ENCODE data around the gene EXD3. TPM values are rescaled to one million over a fixed set of nuclear protein-coding genes. Genes with fewer than 3 reads are reported as not detected.

Gene EXD3
- total RNA-seq, 1 experiment from 2014 or later = 15.3 TPM

DNA sequence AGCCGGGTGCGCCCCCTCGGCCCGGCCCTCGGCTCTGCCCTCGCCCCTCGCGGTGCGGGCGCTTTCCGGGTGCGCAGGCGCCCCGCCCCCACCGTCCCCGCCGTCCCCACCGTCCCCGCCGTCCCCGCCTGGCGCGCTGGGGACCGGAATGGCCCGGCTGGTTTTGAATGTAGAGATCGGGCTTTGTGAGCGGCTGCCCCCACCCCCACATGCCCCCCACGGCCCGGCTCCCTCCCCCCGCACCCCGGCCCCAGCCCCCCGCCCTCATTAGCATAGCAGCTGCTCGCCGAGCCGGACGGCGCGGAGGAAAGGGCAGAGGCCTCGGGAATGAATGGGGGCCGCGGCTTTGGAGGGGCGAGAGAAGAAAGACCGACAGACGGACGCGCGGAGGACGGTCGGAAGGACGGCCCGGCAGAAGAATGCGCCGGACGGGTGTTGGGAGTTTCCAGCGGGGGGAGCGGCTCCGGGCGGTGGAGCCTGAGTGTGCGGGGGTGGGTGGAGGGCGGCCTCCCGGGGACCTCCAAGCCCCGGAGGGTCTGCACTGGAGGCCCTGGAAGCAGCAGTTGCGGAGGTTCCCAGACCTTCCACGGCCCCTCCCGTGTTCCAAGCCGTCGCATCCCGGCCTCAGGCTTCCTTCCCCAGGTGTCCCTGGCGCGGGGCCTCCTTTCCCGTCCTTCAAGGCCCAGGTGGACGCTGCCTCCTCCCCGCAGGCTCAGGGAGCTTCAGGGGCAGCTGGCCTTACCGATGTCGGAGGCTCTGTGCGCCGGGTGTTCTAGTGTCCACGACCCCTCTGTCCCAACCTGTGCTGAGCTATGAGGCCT, 126.9 kb downstream of the EXD3 start:
- no CpG with 5 or more reads among the region's 78 CpGs for WGBS (ENCODE audit: extremely low coverage, insufficient read length, low lambda C conversion rate)
- Histone ChIP-seq H2BK20ac (ENCODE audit: low read depth, low read length, poor library complexity, severe bottlenecking) (no peak overlapping the region), H3K4me2 (ENCODE audit: insufficient read depth, insufficient read length, low read length) (peak overlapping the region; percentile 20), H4K5ac (ENCODE audit: insufficient read length, low read depth, low read length) (no peak overlapping the region), H3T11ph (ENCODE audit: low read length) (no peak overlapping the region), H2BK15ac (ENCODE audit: low read depth, low read length) (no peak overlapping the region), H3K9ac (ENCODE audit: extremely low read depth, insufficient read length, low read length) (no peak overlapping the region), H4K20me1 (ENCODE audit: control insufficient read depth, insufficient read depth, insufficient read length) (no peaks in the 10 kb centered on the region), H3K18ac (ENCODE audit: insufficient read length, low read depth, low read length) (no peak overlapping the region), H3K4ac (ENCODE audit: low read depth, low read length) (no peak overlapping the region), H3K9me3 (ENCODE audit: control insufficient read depth, low read depth, low read length) (no peaks in the 10 kb centered on the region), H3K79me2 (ENCODE audit: insufficient read depth, low read length) (no peaks in the 10 kb centered on the region), H3K4me1 (ENCODE audit: insufficient read depth, low read length) (peaks cover 5% of the 10 kb centered on the region; the same call in 1 of the 2 replicates), H4K91ac (ENCODE audit: insufficient read length, low read depth, low read length) (no peak overlapping the region), H3K56ac (ENCODE audit: insufficient read length, low read depth, low read length) (no peak overlapping the region), H2BK5ac (ENCODE audit: insufficient read length, low read length) (no peak overlapping the region), H3K14ac (ENCODE audit: insufficient read depth, low read length) (0 out of 2 replicates have a peak overlapping the region, but pooled peaks have one; percentile 45), H2BK12ac (ENCODE audit: insufficient read length, low read depth, low read length) (no peak overlapping the region), H3K23ac (ENCODE audit: insufficient read length, low read depth, low read length) (no peak overlapping the region), H3K27ac (ENCODE audit: insufficient read length, low read depth, low read length) (no peak overlapping the region), H3K27me3 (ENCODE audit: insufficient read depth, low read length) (peaks cover 5% of the 10 kb centered on the region; the same call in 1 of the 2 replicates), H2BK120ac (ENCODE audit: low read depth, low read length, poor library complexity, severe bottlenecking) (no peak overlapping the region), H3K79me1 (ENCODE audit: insufficient read depth, low read depth, low read length, poor library complexity, severe bottlenecking) (no peaks in the 10 kb centered on the region), H3K23me2 (ENCODE audit: insufficient read length, low read depth, low read length, poor library complexity, severe bottlenecking) (peaks cover 7% of the 10 kb centered on the region), H2AFZ (ENCODE audit: low read length) (no peak overlapping the region), H4K8ac (replicated peaks; ENCODE audit: insufficient read length, low read depth, low read length) (no peak overlapping the region), H2AK5ac (ENCODE audit: insufficient read length, low read length) (no peak overlapping the region)
- Mint-ChIP-seq H3K4me1 (peaks cover 32 to 40% of the 10 kb centered on the region in 2 experiments), H3K4me3 (peak overlapping the region; percentile 53 to 76), H3K27me3 (ENCODE audit: low read depth) (peaks cover 48% of the 10 kb centered on the region), H3K27ac (no peak overlapping the region), H3K36me3 (ENCODE audit: insufficient read depth in 1 of 3, low read depth in 3 of 3) (peaks cover 0 to 5% (median 3%) of the 10 kb centered on the region in 3 experiments; a peak in 4 of 7 replicates), H3K9me3 (peaks cover 3 to 9% of the 10 kb centered on the region in 2 experiments)
- TF ChIP-seq, protein P1, sequence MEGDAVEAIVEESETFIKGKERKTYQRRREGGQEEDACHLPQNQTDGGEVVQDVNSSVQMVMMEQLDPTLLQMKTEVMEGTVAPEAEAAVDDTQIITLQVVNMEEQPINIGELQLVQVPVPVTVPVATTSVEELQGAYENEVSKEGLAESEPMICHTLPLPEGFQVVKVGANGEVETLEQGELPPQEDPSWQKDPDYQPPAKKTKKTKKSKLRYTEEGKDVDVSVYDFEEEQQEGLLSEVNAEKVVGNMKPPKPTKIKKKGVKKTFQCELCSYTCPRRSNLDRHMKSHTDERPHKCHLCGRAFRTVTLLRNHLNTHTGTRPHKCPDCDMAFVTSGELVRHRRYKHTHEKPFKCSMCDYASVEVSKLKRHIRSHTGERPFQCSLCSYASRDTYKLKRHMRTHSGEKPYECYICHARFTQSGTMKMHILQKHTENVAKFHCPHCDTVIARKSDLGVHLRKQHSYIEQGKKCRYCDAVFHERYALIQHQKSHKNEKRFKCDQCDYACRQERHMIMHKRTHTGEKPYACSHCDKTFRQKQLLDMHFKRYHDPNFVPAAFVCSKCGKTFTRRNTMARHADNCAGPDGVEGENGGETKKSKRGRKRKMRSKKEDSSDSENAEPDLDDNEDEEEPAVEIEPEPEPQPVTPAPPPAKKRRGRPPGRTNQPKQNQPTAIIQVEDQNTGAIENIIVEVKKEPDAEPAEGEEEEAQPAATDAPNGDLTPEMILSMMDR (conservative IDR thresholded peaks at IDR 0.05) = no peak
- peak; percentile 43 for DNase-seq
